ENCODE results near the gene NT5DC3. TPM values are rescaled to one million over a fixed set of nuclear protein-coding genes. Genes with fewer than 3 reads are reported as not detected.

NT5DC3 gene
- polyA plus RNA-seq, 3 donors = 0.27 to 4.8 (median 0.93) TPM

DNA sequence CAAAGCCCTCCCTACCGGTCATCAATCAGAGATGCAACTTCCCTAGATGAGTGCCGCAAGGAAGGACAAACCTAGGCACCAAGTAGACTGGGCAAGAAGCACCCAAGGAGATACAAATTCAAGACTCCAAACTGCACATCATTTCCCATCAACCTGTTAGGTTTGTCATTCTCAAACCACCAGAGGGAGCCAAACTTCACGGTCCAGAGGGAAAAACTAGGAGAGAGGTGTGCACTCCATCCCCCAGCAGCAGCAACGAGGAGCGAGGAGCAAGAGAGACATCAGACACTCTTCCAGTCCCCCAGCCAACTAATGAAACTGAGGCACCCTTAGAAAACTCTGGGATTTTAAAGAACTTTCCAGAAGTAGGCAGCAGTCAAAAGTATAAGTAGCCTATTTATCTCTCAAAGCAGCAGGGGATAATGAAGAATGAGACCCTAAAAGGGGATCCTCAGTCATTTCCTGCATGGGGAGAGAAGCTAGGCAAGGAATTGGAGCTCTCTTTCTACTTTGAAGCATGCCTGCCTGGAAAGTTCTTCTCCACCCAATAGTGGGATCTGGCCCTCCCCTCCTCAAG, 37.0 kb upstream of the NT5DC3 start:
- 32% methylated on average over 3 of the region's 5 CpGs for whole genome bisulfite sequencing (ENCODE audit: insufficient coverage)
- Mint-ChIP-seq H3K4me1 (peaks cover 10% of the 10 kb centered on the region), H3K9me3 (peaks cover 0 to 2% (median 0%) of the 10 kb centered on the region in 7 donors), H3K4me3 (peak overlapping the region in 1 of 2 donors; percentile 11), H3K27ac (peak overlapping the region in 1 of 7 donors; percentile 36), H3K36me3 (no peaks in the 10 kb centered on the region), H3K27me3 (ENCODE audit: low read depth in 3 of 3) (no peaks in the 10 kb centered on the region)
- Histone ChIP-seq H3K9me3 (replicated peaks in 1 of 2; ENCODE audit: control insufficient read depth in 1 of 2, insufficient read depth in 1 of 2, low read length in 2 of 2) (no peaks in the 10 kb centered on the region), H3K27ac (ENCODE audit: low read depth in 1 of 2, low read length in 2 of 2) (no peak overlapping the region), H3K27me3 (ENCODE audit: control insufficient read depth in 2 of 2, insufficient read depth in 2 of 2, low read length in 2 of 2) (no peaks in the 10 kb centered on the region), H3K79me2 (ENCODE audit: insufficient read depth, low read length) (no peaks in the 10 kb centered on the region), H2AFZ (ENCODE audit: insufficient read depth, low read depth, low read length, poor library complexity, severe bottlenecking) (no peak overlapping the region), H3K4me3 (replicated peaks in 1 of 3; ENCODE audit: low read depth in 2 of 3, low read length in 3 of 3) (no peak overlapping the region), H3K4me1 (ENCODE audit: control insufficient read depth in 1 of 2, insufficient read depth in 2 of 2, low read length in 2 of 2) (no peaks in the 10 kb centered on the region), H3K36me3 (replicated peaks in 1 of 2; ENCODE audit: control insufficient read depth in 1 of 2, insufficient read depth in 2 of 2, low read length in 2 of 2) (no peaks in the 10 kb centered on the region), H3K9ac (ENCODE audit: insufficient read depth, low read length, poor library complexity, severe bottlenecking) (no peak overlapping the region), H4K20me1 (ENCODE audit: insufficient read depth, low read length) (no peaks in the 10 kb centered on the region), H3K4me2 (replicated peaks; ENCODE audit: extremely low read depth, low read length, poor library complexity, severe bottlenecking) (no peak overlapping the region)
- peak; percentile 16 to 47 (median 32) for DNase-seq
- intact Hi-C loops (cut with micrococcal nuclease) = no loop called here
- TF ChIP-seq, protein P1, sequence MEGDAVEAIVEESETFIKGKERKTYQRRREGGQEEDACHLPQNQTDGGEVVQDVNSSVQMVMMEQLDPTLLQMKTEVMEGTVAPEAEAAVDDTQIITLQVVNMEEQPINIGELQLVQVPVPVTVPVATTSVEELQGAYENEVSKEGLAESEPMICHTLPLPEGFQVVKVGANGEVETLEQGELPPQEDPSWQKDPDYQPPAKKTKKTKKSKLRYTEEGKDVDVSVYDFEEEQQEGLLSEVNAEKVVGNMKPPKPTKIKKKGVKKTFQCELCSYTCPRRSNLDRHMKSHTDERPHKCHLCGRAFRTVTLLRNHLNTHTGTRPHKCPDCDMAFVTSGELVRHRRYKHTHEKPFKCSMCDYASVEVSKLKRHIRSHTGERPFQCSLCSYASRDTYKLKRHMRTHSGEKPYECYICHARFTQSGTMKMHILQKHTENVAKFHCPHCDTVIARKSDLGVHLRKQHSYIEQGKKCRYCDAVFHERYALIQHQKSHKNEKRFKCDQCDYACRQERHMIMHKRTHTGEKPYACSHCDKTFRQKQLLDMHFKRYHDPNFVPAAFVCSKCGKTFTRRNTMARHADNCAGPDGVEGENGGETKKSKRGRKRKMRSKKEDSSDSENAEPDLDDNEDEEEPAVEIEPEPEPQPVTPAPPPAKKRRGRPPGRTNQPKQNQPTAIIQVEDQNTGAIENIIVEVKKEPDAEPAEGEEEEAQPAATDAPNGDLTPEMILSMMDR (IDR thresholded peaks at IDR 0.05) = peak; percentile 79

DNA sequence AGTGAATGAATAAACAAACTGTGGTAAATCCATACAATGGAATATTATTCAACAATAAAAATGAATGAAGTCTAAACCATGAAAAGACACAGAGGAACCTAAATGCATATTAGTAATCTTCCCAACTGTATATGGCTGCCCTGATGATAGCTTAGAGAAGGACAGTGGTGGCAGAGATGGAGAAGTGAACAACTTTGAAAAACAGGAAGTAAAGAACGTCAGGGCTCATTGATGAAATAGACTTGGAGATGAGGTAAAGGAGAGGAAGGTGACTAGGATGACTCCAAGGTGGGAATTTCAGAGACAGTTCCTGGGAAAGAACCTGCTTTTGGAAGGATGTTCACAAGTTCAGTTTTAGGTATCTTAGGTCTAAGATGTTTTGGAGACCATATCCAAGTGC, 36.3 kb upstream of the NT5DC3 start:
- intact Hi-C loops (cut with micrococcal nuclease) = no loop called here
- no peaks in the 10 kb centered on the region for H3K4me1 ChIP-seq (ENCODE audit: control insufficient read depth in 1 of 2, insufficient read depth in 2 of 2, low read length in 2 of 2)
- no peak overlapping the region for H3K27ac Mint-ChIP-seq
- H3K79me2 ChIP-seq (ENCODE audit: insufficient read depth, low read length) = no peaks in the 10 kb centered on the region
- H3K4me3 Mint-ChIP-seq = no peak overlapping the region
- peaks cover 0 to 1% (median 0%) of the 10 kb centered on the region in 3 donors for H3K27me3 Mint-ChIP-seq (ENCODE audit: low read depth in 3 of 3)
- H3K4me1 Mint-ChIP-seq = peaks cover 7% of the 10 kb centered on the region
- H3K36me3 Mint-ChIP-seq = no peaks in the 10 kb centered on the region
- no peaks in the 10 kb centered on the region for H3K27me3 ChIP-seq (ENCODE audit: control insufficient read depth in 2 of 2, insufficient read depth in 2 of 2, low read length in 2 of 2)
- H3K36me3 ChIP-seq (replicated peaks in 1 of 2; ENCODE audit: control insufficient read depth in 1 of 2, insufficient read depth in 2 of 2, low read length in 2 of 2) = no peaks in the 10 kb centered on the region
- peak; percentile 4 to 48 (median 27) for DNase-seq
- WGBS (ENCODE audit: insufficient coverage) = 0% methylated on average over 1 of the region's 1 CpG
- peaks cover 0 to 2% (median 0%) of the 10 kb centered on the region in 7 donors for H3K9me3 Mint-ChIP-seq
- TF ChIP-seq, protein P1 (IDR thresholded peaks at IDR 0.05) = no peak
- H3K9me3 ChIP-seq (replicated peaks in 1 of 2; ENCODE audit: control insufficient read depth in 1 of 2, insufficient read depth in 1 of 2, low read length in 2 of 2) = no peaks in the 10 kb centered on the region
- no peaks in the 10 kb centered on the region for H4K20me1 ChIP-seq (ENCODE audit: insufficient read depth, low read length)
- no peak overlapping the region for H3K27ac ChIP-seq (ENCODE audit: low read depth in 1 of 2, low read length in 2 of 2)
- H3K9ac ChIP-seq (ENCODE audit: insufficient read depth, low read length, poor library complexity, severe bottlenecking) = no peak overlapping the region
- H3K4me3 ChIP-seq (replicated peaks in 1 of 3; ENCODE audit: low read depth in 2 of 3, low read length in 3 of 3) = no peak overlapping the region
- H2AFZ ChIP-seq (ENCODE audit: insufficient read depth, low read depth, low read length, poor library complexity, severe bottlenecking) = no peak overlapping the region
- H3K4me2 ChIP-seq (replicated peaks; ENCODE audit: extremely low read depth, low read length, poor library complexity, severe bottlenecking) = no peak overlapping the region
